ENCODE data around the gene ZCCHC9. TPM values are rescaled to one million over a fixed set of nuclear protein-coding genes. Genes with fewer than 3 reads are reported as not detected.

The ZCCHC9 gene
- total RNA-seq, 1 experiment from 2014 or later: 22.0 TPM

DNA sequence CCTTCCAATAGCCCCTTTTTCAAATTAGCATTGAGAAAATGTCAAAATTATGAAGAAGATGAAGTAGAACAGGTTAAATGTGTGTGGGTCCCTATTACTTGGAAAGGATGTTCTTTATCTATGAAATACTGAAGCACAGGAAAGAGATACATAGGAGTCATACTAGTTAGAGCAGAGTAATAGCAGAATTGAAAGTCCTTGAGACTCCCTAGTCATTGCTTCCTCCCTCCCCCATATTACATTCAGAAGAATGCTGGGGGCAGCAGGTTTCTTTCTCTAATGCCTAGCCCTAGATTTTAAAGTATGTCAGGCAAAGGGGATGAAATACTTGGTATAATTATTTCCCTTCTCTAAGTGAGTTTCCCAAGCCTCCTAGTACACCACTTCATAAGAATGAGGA lies 4.4 kb downstream of the ZCCHC9 start:
- no peaks in the 10 kb centered on the region for H4K20me1 ChIP-seq (ENCODE audit: insufficient read depth)
- TF ChIP-seq, protein P1, sequence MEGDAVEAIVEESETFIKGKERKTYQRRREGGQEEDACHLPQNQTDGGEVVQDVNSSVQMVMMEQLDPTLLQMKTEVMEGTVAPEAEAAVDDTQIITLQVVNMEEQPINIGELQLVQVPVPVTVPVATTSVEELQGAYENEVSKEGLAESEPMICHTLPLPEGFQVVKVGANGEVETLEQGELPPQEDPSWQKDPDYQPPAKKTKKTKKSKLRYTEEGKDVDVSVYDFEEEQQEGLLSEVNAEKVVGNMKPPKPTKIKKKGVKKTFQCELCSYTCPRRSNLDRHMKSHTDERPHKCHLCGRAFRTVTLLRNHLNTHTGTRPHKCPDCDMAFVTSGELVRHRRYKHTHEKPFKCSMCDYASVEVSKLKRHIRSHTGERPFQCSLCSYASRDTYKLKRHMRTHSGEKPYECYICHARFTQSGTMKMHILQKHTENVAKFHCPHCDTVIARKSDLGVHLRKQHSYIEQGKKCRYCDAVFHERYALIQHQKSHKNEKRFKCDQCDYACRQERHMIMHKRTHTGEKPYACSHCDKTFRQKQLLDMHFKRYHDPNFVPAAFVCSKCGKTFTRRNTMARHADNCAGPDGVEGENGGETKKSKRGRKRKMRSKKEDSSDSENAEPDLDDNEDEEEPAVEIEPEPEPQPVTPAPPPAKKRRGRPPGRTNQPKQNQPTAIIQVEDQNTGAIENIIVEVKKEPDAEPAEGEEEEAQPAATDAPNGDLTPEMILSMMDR (conservative IDR thresholded peaks at IDR 0.05): no peak
- no peak for TF ChIP-seq EZH2 (IDR thresholded peaks at IDR 0.05; ENCODE audit: low read depth)
- peaks cover 17% of the 10 kb centered on the region for H3K4me1 ChIP-seq (replicated peaks; ENCODE audit: insufficient read depth)
- no peak overlapping the region for H3K4me2 ChIP-seq
- no peak overlapping the region for H3K27ac ChIP-seq
- no peak for DNase-seq
- no peak overlapping the region for H2AFZ ChIP-seq
- H3K9me2 ChIP-seq (ENCODE audit: insufficient read depth): no peaks in the 10 kb centered on the region
- intact Hi-C loops (cut with micrococcal nuclease; ENCODE audit: unreplicated experiment): no loop called here
- no peaks in the 10 kb centered on the region for H3K27me3 ChIP-seq (ENCODE audit: insufficient read depth, low read depth)
- no peaks in the 10 kb centered on the region for H3K36me3 ChIP-seq (ENCODE audit: low read depth)
- CTCF ChIA-PET: no interaction called here
- H3K4me3 ChIP-seq: no peak overlapping the region
- no TSS peak for BruUV-seq (replicated peaks)
- no peaks in the 10 kb centered on the region for H3K9me3 ChIP-seq (ENCODE audit: insufficient read depth, low read depth)
- H3K79me2 ChIP-seq (ENCODE audit: low read depth): peaks cover 31% of the 10 kb centered on the region
- POLR2A ChIA-PET (ENCODE audit: unreplicated experiment): no interaction called here
- no peaks in the 10 kb centered on the region for H3F3A ChIP-seq (ENCODE audit: insufficient read depth, low read depth)

DNA sequence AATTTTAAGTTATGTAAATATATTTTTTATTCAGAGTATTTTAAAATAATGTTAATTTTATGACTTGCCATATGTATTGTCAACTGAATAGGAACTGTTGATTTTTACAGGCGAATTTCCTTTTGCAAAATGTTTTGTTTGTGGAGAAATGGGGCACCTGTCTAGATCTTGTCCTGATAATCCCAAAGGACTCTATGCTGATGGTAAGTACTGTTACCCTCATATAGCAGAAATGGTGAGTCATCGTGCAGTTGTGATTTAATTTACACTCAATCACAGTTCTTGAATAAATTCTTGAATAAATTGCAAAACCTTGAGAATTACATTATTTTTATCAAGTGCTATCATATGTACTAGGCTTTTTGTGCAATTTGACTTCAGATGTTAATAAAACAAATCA lies 7.4 kb downstream of the ZCCHC9 start:
- Histone ChIP-seq H3K9me3 (ENCODE audit: insufficient read depth, low read depth) (no peaks in the 10 kb centered on the region), H4K20me1 (ENCODE audit: insufficient read depth) (no peaks in the 10 kb centered on the region), H3K4me3 (no peak overlapping the region), H3K27ac (no peak overlapping the region), H3K27me3 (ENCODE audit: insufficient read depth, low read depth) (no peaks in the 10 kb centered on the region), H3F3A (ENCODE audit: insufficient read depth, low read depth) (no peaks in the 10 kb centered on the region), H3K4me1 (replicated peaks; ENCODE audit: insufficient read depth) (peaks cover 2% of the 10 kb centered on the region), H2AFZ (no peak overlapping the region), H3K79me2 (ENCODE audit: low read depth) (peaks cover 4% of the 10 kb centered on the region), H3K9me2 (ENCODE audit: insufficient read depth) (no peaks in the 10 kb centered on the region), H3K36me3 (ENCODE audit: low read depth) (no peaks in the 10 kb centered on the region; the same call in 1 of the 2 replicates), H3K4me2 (no peak overlapping the region)
- POLR2A ChIA-PET (ENCODE audit: unreplicated experiment): interaction anchor here (0.7 kb wide), 1 partner anchor 1279 kb away, joined by 3 read pairs; no protein-coding TSS in a partner anchor
- TF ChIP-seq EZH2 (IDR thresholded peaks at IDR 0.05; ENCODE audit: low read depth): no peak
- TF ChIP-seq, protein P1 (conservative IDR thresholded peaks at IDR 0.05): no peak
- no peak for DNase-seq
- no TSS peak for BruUV-seq (replicated peaks)
- CTCF ChIA-PET: no interaction called here
- intact Hi-C loops (cut with micrococcal nuclease; ENCODE audit: unreplicated experiment): no loop called here

DNA sequence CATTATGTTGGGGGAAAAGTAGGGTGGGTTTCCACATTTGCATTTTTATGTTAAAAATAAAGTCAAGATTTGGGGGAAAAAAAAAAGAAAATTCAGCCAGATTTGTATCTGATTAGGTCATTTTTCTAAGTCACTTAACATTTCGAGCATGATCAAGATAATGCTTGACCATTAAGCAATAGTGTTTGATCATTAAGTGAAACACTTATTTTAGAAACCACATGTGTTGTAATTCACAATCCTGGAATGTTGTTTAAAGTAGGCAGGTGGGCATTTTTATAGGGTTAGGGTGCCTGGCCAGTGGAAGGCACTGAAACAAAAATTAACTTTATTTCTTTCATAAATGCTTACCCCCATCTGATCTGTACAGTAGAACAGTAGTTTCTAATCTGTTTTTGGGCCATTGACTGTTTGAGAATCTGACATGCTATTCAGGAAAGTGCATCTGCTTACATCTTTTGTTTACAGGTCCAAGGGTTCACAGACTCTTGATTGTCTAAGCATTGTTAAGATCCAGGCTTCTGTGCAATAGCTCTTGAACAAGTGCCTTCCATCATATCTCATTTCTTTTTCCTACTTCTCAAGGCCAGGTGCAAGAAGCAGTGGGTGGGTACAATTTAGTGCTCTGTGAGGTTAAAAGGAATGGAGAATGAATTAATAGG lies 9.1 kb downstream of the ZCCHC9 start:
- POLR2A ChIA-PET (ENCODE audit: unreplicated experiment): no interaction called here
- H3K27ac ChIP-seq: no peak overlapping the region
- H2AFZ ChIP-seq: no peak overlapping the region
- H3K9me3 ChIP-seq (ENCODE audit: insufficient read depth, low read depth): no peaks in the 10 kb centered on the region
- no peak for DNase-seq
- no peaks in the 10 kb centered on the region; the same call in 1 of the 2 replicates for H3K36me3 ChIP-seq (ENCODE audit: low read depth)
- no peak for TF ChIP-seq EZH2 (IDR thresholded peaks at IDR 0.05; ENCODE audit: low read depth)
- TF ChIP-seq, protein P1 (conservative IDR thresholded peaks at IDR 0.05): no peak
- no peak overlapping the region for H3K4me3 ChIP-seq
- CTCF ChIA-PET: interaction anchor here (0.6 kb wide), 1 partner anchor 540 kb away, joined by 3 read pairs; no protein-coding TSS in a partner anchor
- H3K9me2 ChIP-seq (ENCODE audit: insufficient read depth): no peaks in the 10 kb centered on the region
- no TSS peak for BruUV-seq (replicated peaks)
- H3K27me3 ChIP-seq (ENCODE audit: insufficient read depth, low read depth): no peaks in the 10 kb centered on the region
- no peaks in the 10 kb centered on the region for H3K79me2 ChIP-seq (ENCODE audit: low read depth)
- no peaks in the 10 kb centered on the region for H3F3A ChIP-seq (ENCODE audit: insufficient read depth, low read depth)
- H3K4me1 ChIP-seq (replicated peaks; ENCODE audit: insufficient read depth): no peaks in the 10 kb centered on the region
- H4K20me1 ChIP-seq (ENCODE audit: insufficient read depth): no peaks in the 10 kb centered on the region; the same call in 1 of the 2 replicates
- H3K4me2 ChIP-seq: no peak overlapping the region
- intact Hi-C loops (cut with micrococcal nuclease; ENCODE audit: unreplicated experiment): no loop called here
